GM19455 (cell line): ENCODE measurements around the gene SPATA16.
"Not testable (repeated sequence)": the region's sequence is repeated elsewhere in the genome, so short reads cannot be mapped to it uniquely, and the experiment has no call there.

Source experiments
- ATAC-seq: cut with Tn5 transposase; IDR thresholded peaks from one replicate; pipeline ENCODE4 v1.9.1; 2021; ENCODE audit not compliant: unreplicated experiment

Gene SPATA16

DNA sequence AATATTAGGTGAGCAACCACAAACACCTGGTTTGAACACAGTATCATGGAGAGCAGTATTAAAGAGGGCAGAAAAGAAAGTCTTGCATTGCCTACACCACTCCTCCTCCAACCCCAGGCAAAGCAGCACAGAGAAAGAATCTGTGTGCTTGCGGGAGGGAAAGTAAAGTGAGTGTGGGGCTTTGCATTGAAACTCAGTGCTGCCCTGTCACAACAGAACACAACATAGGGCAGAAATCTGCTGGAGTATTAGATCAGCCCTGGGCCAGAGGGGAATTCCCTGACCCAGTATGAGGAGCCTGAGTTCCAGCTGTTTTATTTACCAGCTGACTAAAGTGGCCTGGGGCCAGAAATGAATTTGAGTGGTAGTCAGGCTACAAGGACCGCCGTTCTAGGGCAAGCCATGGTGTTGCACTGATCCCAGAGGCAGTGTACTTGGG lies 75.5 kb downstream of the SPATA16 start:
- ATAC-seq: no peak

DNA sequence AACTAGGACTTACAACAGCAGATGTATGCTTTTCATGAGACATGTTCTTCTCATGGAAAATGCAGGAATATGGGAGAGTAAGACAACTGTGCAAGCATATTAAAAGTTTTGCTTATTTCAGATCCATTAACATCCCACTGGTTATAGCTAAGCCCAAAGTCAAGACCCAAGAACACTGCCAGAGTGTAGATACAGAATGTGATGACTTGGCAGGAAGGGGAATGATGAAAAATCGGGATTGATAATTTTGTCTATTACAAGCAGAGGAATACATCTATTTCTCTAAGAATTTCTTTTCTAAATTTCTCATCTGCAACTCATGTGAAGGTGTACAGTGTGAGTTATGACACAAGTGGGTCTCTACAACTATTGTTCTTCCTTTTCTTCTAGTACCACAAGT lies 76.4 kb downstream of the SPATA16 start:
- no peak for ATAC-seq

DNA sequence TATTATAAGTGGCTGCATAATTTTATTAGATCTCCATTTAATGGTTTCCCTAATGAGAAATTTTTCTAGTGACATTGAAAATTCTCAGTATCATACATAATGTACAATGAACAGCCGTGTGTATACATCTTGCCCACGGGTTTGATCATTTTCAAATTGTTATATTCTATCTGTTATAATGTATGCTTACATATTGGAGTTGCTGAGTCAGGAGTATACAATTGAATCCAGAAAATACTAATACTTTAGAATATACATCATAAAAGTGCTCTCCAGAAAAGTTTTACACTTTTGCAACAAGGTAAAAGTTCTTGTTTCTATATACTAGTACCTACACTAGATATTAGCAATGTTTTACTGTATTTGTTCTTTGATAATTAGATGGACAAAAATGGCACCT lies 82.8 kb downstream of the SPATA16 start:
- no peak for ATAC-seq

GRCh38 chr3:173055228-173055933 lies 85.7 kb downstream of the SPATA16 start:
- ATAC-seq: no peak

DNA sequence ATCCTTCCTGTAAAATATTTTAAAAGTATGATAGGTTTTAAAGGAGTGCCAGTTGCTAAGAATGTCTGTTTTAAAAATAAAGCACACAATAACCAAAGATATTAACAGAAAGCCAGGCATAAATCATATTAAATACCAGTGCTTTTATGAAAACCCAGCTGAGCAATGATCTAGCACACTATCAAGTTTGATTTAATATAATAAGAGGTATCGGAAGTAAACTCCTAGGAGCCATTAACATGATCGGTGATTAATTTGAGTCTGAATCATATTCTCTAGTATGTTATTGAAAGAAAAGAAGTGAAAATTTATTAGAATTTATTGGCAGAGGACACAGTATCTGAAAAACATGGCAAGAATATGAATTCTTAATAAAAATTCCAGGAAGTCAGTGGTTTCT lies 91.7 kb downstream of the SPATA16 start:
- ATAC-seq: no peak

GRCh38 chr3:173045770-173046382 lies 95.2 kb downstream of the SPATA16 start:
- no peak for ATAC-seq

DNA sequence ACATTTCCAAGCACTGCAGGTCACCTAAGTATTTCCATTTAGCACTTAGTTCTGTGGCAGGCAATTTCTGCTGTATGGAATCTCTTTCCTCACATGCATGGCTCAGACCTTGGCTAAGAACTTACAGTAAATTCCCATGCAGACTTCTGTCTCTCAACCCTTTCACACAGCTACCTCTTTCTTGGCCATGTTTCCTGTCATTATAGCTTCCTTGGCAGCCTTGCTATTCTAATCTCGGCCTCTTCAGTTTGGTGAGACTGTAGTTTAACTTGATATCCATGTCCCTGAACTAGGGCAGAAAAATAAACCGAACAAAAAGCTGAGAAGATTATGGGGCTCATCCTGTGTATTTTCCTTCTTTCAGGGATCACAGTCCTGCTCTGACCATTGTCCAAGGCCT lies 96.0 kb downstream of the SPATA16 start:
- no peak for ATAC-seq

DNA sequence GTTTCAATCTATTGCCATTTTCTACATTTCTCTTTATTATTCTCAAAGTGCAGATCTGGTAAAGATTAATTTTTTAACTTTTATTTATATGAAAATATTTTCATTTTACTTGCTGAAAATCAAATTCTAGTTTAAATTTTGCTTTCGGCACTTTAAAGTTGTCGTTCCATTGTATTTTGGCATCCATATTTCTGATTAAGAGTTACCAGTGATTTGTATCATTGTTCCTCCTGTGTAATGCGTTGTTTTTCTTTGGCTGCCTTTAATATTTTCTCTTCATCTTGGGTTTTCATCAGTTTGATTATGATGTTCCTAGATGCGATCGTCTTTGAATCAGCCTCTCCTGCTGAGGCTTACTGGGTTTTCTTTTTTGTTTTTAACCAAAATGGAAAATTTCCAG lies 97.3 kb downstream of the SPATA16 start:
- no peak for ATAC-seq

DNA sequence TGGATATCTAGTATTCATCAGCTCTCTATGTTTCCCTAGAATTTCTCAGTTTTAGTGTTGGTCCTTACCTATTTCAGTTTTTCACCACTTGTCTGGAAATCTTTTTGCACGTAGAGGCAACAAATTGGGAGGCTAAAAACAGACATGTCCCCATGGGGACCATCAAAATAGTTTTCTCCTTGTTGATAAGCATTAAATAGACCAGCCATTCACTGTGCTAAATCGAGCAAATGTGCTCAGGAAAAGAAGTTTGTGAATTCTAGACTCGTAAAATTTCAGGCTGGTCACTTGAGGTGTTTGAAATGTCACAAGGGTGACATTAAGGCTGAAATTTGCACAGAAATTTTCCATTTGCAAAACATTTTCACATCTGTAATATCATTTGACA lies 102.6 kb downstream of the SPATA16 start:
- ATAC-seq: no peak

- ATAC-seq: no peak
These were observed 103.1 kb downstream of the SPATA16 start for GRCh38 chr3:173037840-173038483.

DNA sequence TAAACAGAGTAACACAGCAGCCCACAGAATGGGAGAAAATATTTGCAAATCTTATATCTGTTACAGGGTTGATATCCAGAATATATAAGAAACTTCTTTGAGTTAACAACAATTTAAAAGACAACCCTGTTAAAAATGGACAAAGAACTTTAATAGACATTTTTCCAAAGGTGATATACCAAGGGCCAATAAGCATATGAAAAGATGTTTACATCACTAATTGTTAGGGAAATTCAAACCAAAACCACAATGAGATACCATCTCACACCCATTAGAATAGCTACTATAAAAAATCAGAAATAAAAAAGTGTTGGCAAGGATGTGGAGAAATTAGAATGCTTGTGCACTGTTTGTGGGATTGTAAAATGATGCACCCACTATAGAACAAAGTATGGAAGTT lies 110.8 kb downstream of the SPATA16 start:
- no peak for ATAC-seq

DNA sequence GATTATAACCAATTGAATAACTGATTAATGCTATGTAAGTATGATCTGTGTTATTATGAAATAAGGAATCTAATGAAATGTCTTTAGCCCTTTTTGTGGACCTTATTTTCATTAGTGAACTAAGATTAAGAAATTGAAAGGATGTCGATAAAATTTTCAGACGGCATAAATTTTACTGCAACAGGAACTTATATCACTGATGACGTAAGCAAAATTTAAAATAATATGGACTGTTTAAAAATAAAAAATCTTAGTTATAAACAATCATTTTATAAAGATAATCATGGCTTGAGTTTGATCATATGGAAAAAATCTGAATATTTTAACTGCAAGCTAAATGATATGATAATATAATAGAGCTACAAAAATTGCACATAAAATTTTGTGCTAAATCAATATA lies 112.7 kb downstream of the SPATA16 start:
- no peak for ATAC-seq

GRCh38 chr3:173027429-173027828 lies 113.6 kb downstream of the SPATA16 start:
- no peak for ATAC-seq

DNA sequence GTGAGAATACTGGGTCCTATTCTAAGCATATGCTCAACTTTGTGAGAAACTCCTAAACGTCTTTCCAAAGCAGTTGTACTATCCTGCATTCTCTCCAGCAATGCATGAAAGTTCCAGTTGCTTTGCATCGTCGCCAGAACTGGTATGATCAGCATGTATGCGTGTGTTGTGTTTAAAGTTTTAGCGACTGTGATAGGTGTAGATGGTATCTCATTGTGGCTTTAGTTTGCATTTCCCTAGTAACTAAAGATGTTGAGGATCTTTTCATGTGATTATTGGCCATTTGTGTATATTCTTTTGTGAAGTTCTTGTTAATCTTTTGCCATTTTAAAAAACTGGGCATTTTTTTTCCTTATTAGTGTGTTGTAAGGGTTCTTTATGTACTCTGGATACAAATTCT lies 115.1 kb downstream of the SPATA16 start:
- no peak for ATAC-seq

- no peak for ATAC-seq
These were observed 119.4 kb downstream of the SPATA16 start for GRCh38 chr3:173021547-173022185.

GRCh38 chr3:173020128-173020527 lies 120.9 kb downstream of the SPATA16 start:
- ATAC-seq: not testable (repeated sequence)

DNA sequence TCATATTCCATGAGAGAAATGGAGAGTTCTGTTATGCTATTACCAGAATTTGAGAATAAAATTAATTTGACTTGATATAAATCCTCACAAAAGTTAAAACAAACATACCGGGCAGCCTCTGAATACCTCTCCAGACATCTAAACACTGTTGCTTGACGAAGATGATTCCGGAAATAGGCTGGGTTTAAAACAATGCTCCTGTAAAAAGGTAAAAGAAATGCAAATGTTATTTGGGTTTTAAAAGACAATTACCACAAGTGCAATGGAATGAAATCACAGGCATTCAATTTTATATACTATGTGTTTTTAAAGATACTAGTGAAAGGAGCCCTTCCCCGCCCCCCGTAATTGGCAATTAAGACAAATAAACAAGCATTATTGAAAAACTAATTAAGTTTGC lies 121.7 kb downstream of the SPATA16 start:
- ATAC-seq: no peak

DNA sequence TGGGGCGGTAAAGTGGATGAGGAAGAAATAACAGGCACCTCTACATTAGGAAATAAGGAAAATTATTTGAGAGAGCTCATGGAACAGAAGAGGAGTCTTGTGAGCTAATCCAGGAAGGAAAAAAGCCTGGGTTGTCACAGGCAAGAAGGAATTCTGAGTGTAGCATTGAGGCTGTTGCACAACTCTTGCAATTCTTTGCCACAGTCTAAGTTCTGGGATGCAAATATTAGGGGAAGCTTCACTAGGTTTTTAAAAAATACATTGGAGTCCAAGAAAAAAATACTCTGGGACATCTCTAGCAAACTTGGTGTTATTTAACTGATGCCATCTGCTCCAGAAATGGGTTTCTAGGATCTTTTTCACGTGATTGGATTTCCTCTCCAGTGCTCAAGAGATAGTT lies 122.3 kb downstream of the SPATA16 start:
- ATAC-seq: no peak

DNA sequence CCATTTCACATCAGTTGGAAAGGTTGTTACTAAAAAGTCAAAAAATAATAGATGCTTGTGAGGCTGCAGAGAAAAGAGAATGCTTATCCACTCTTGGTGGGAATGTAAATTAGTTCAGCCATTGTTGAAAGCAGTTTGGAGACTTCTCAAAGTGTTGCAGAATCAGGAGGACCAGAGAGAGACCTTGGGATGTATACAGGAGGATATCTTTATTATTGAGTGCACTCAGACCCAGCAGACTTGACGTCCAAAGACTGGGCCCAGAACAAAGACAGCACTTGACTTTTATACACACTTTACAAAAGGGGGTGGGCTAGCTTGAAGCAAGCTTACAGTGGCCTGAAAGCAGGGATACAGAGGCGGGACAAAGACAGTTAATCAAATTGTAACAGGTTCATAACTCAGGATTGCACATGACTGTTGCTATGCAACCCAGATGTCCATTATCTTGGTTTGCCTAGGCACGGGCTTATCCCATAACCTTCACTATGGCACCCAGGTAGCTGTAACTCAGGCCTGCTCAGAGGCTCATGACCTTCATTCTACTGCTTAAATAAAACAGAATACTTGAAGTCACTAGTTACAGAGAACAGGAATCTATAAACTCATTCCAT lies 127.7 kb downstream of the SPATA16 start:
- no peak for ATAC-seq

DNA sequence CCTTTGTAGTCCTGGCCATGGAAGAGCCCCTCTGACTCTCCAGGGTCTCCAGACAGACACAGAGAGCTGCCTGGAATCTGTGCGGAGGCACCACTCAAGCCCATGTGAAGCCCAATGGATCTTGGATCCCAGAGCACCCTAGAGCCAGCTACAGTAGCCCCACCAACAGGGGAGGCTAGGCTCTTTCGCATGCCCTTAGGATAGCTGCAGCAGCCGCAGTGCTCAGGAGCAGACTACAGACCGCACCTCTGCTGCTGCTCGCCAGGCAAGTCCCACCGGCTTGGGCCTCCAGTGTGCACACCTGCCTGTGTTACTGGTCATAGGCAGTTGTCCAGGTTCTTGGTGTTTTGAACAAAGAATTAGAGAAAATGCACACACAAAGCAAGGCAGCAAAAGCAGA lies 131.6 kb downstream of the SPATA16 start:
- no peak for ATAC-seq

GRCh38 chr3:173008978-173009377 lies 132.1 kb downstream of the SPATA16 start:
- no peak for ATAC-seq
